H9 (cell line): ENCODE measurements around the gene LRRTM1. TPM values are rescaled to one million over a fixed set of nuclear protein-coding genes. Genes with fewer than 3 reads are reported as not detected.

Source experiments
- DNase-seq: peaks from one replicate; pipeline ENCODE4 v3.0.0-alpha.2; 2017
- H2AFZ ChIP-seq: one replicate; pipeline ENCODE4 v1.6.1; 2013; ENCODE audit warnings: mild to moderate bottlenecking, low read length, control low read depth, moderate library complexity
- H2AK5ac ChIP-seq: 2 replicates; pipeline ENCODE4 v1.6.1; 2013; ENCODE audit warnings: low read length, control low read depth, mixed read lengths; ENCODE audit not compliant: insufficient read length
- H2BK120ac ChIP-seq: one replicate; pipeline ENCODE4 v1.6.1; 2013; ENCODE audit warnings: low read depth, mild to moderate bottlenecking, low read length, control low read depth, inconsistent platforms; ENCODE audit not compliant: poor library complexity, severe bottlenecking
- H2BK12ac ChIP-seq: 2 replicates; pipeline ENCODE4 v1.6.1; 2013; ENCODE audit warnings: low read length, control low read depth, mixed read lengths, low read depth; ENCODE audit not compliant: insufficient read length
- H2BK15ac ChIP-seq: 2 replicates; pipeline ENCODE4 v1.6.1; 2013; ENCODE audit warnings: low read depth, low read length, control low read depth
- H2BK20ac ChIP-seq: one replicate; pipeline ENCODE4 v1.6.1; 2013; ENCODE audit warnings: low read depth, mild to moderate bottlenecking, low read length, control low read depth, inconsistent platforms; ENCODE audit not compliant: poor library complexity, severe bottlenecking
- H2BK5ac ChIP-seq: 2 replicates; pipeline ENCODE4 v1.6.1; 2013; ENCODE audit warnings: low read length, control low read depth, mixed read lengths; ENCODE audit not compliant: insufficient read length
- H3K14ac ChIP-seq: 2 replicates; pipeline ENCODE4 v1.6.1; 2013; ENCODE audit warnings: low read length, control low read depth; ENCODE audit not compliant: insufficient read depth
- H3K18ac ChIP-seq: 2 replicates; pipeline ENCODE4 v1.6.1; 2013; ENCODE audit warnings: low read depth, mild to moderate bottlenecking, mixed read lengths, low read length, control low read depth; ENCODE audit not compliant: insufficient read length
- H3K23ac ChIP-seq: 2 replicates; pipeline ENCODE4 v1.6.1; 2013; ENCODE audit warnings: low read length, control low read depth, mixed read lengths, low read depth; ENCODE audit not compliant: insufficient read length
- H3K23me2 ChIP-seq: 2 replicates; pipeline ENCODE4 v1.6.1; 2013; ENCODE audit warnings: low read depth, mild to moderate bottlenecking, mixed read lengths, low read length, control low read depth; ENCODE audit not compliant: insufficient read length, poor library complexity, severe bottlenecking
- H3K27ac ChIP-seq: 2 replicates; pipeline ENCODE4 v1.5.1; 2013; ENCODE audit warnings: low read length, control low read depth, mixed read lengths, low read depth; ENCODE audit not compliant: insufficient read length
- H3K27me3 ChIP-seq: 2 replicates; pipeline ENCODE4 v1.6.1; 2013; ENCODE audit warnings: low read length, control low read depth, inconsistent platforms; ENCODE audit not compliant: insufficient read depth
- H3K4ac ChIP-seq: 2 replicates; pipeline ENCODE4 v1.6.1; 2013; ENCODE audit warnings: low read depth, mild to moderate bottlenecking, control low read depth, inconsistent platforms, low read length, moderate library complexity
- H3K4me1 ChIP-seq: 2 replicates; pipeline ENCODE4 v1.6.1; 2013; ENCODE audit warnings: low read length, control low read depth, inconsistent platforms; ENCODE audit not compliant: insufficient read depth
- H3K4me2 ChIP-seq: 2 replicates; pipeline ENCODE4 v1.6.1; 2013; ENCODE audit warnings: low read length, control low read depth, mixed read lengths; ENCODE audit not compliant: insufficient read length, insufficient read depth
- H3K56ac ChIP-seq: 2 replicates; pipeline ENCODE4 v1.6.1; 2013; ENCODE audit warnings: low read depth, mild to moderate bottlenecking, mixed read lengths, low read length, control low read depth; ENCODE audit not compliant: insufficient read length
- H3K79me1 ChIP-seq: 2 replicates; pipeline ENCODE4 v1.6.1; 2013; ENCODE audit warnings: low read depth, mild to moderate bottlenecking, moderate library complexity, low read length, control low read depth, inconsistent platforms; ENCODE audit not compliant: insufficient read depth, poor library complexity, severe bottlenecking
- H3K79me2 ChIP-seq: 2 replicates; pipeline ENCODE4 v1.6.1; 2013; ENCODE audit warnings: low read length, control low read depth, inconsistent platforms; ENCODE audit not compliant: insufficient read depth
- H3K9ac ChIP-seq: 2 replicates; pipeline ENCODE4 v1.6.1; 2013; ENCODE audit warnings: low read length, control low read depth, mixed read lengths; ENCODE audit not compliant: insufficient read length; ENCODE audit errors: extremely low read depth
- H3K9me3 ChIP-seq: one replicate; pipeline ENCODE4 v1.6.1; 2013; ENCODE audit warnings: low read depth, low read length, inconsistent platforms; ENCODE audit not compliant: control insufficient read depth
- H3T11ph ChIP-seq: one replicate; pipeline ENCODE4 v1.6.1; 2013; ENCODE audit warnings: mild to moderate bottlenecking, low read length, control low read depth, inconsistent platforms
- H4K20me1 ChIP-seq: one replicate; pipeline ENCODE4 v1.6.1; 2013; ENCODE audit not compliant: control insufficient read depth, insufficient read length, insufficient read depth
- H4K5ac ChIP-seq: 2 replicates; pipeline ENCODE4 v1.6.1; 2013; ENCODE audit warnings: low read depth, mild to moderate bottlenecking, mixed read lengths, low read length, control low read depth; ENCODE audit not compliant: insufficient read length
- H4K8ac ChIP-seq: replicated peaks from 2 replicates; pipeline ENCODE4 v1.6.1; 2013; ENCODE audit warnings: low read length, control low read depth, mixed read lengths, low read depth; ENCODE audit not compliant: insufficient read length
- H4K91ac ChIP-seq: 2 replicates; pipeline ENCODE4 v1.6.1; 2013; ENCODE audit warnings: low read depth, mild to moderate bottlenecking, moderate library complexity, mixed read lengths, low read length, control low read depth; ENCODE audit not compliant: insufficient read length
- H3K27ac Mint-ChIP-seq, 3 experiments: 2 replicates in 2 of 3; 3 replicates in 1 of 3; pipeline ENCODE4 v1.8.0; 2020 to 2021; ENCODE audit warnings: mixed read lengths in 3 of 3, mild to moderate bottlenecking in 1 of 3, moderate library complexity in 1 of 3
- H3K27me3 Mint-ChIP-seq: 2 replicates; pipeline ENCODE4 v1.8.0; 2021; ENCODE audit warnings: low read depth, mild to moderate bottlenecking, moderate library complexity, mixed read lengths
- H3K36me3 Mint-ChIP-seq, 3 experiments: 2 replicates in 2 of 3; 3 replicates in 1 of 3; pipeline ENCODE4 v1.8.0; 2020 to 2021; ENCODE audit warnings: low read depth in 3 of 3, mixed read lengths in 3 of 3; ENCODE audit not compliant: insufficient read depth in 1 of 3
- H3K4me1 Mint-ChIP-seq, 2 experiments: 2 replicates each; pipeline ENCODE4 v1.8.0; 2020; ENCODE audit warnings: mixed read lengths in 2 of 2
- H3K4me3 Mint-ChIP-seq, 2 experiments: 2 replicates in 1 of 2; 3 replicates in 1 of 2; pipeline ENCODE4 v1.8.0; 2020 to 2021; ENCODE audit warnings: mild to moderate bottlenecking in 2 of 2, mixed read lengths in 2 of 2, moderate library complexity in 1 of 2
- H3K9me3 Mint-ChIP-seq, 2 experiments: 2 replicates in 1 of 2; 3 replicates in 1 of 2; pipeline ENCODE4 v1.8.0; 2020; ENCODE audit warnings: mild to moderate bottlenecking in 2 of 2, mixed read lengths in 2 of 2, moderate library complexity in 1 of 2
- CTCF ChIP-seq: fragments of 200-600 bp; sonication (generic); conservative IDR thresholded peaks from 3 replicates; pipeline ENCODE4 v1.8.0; 2021; ENCODE audit warnings: antibody characterized with exemption, mild to moderate bottlenecking
- WGBS: extraction: QIAGEN DNeasy Blood & Tissue Kit; methylation state at CpG from one replicate; pipeline ENCODE4 v1.1.7; 2013; ENCODE audit warnings: missing lambda C conversion rate, low lambda C conversion rate, mixed read lengths; ENCODE audit not compliant: insufficient read length; ENCODE audit errors: extremely low coverage; 5-methylcytosine and 5-hydroxymethylcytosine counted together
- total RNA-seq: library from RNA; stranded (reverse); gene quantifications from 2 replicates; pipeline ENCODE4 v1.2.1, GENCODE V29; 2021

The LRRTM1 gene
- total RNA-seq, 1 experiment from 2014 or later, result 1.2 TPM

- Histone ChIP-seq H3K23me2 (no peaks in the 10 kb centered on the region), H3K27ac (no peak overlapping the region), H2BK5ac (no peak overlapping the region), H3K18ac (no peak overlapping the region), H3K79me2 (no peaks in the 10 kb centered on the region), H3T11ph (no peak overlapping the region), H4K8ac (no peak overlapping the region), H3K4ac (no peak overlapping the region), H3K14ac (no peak overlapping the region), H3K79me1 (no peaks in the 10 kb centered on the region), H3K56ac (no peak overlapping the region), H2AK5ac (no peak overlapping the region), H3K9me3 (no peaks in the 10 kb centered on the region), H3K4me1 (peaks cover 6% of the 10 kb centered on the region; the same call in 1 of the 2 replicates), H3K23ac (no peak overlapping the region), H3K27me3 (no peaks in the 10 kb centered on the region), H2BK12ac (no peak overlapping the region), H3K4me2 (no peak overlapping the region), H4K5ac (no peak overlapping the region), H4K91ac (no peak overlapping the region), H2AFZ (no peak overlapping the region), H2BK15ac (no peak overlapping the region), H4K20me1 (no peaks in the 10 kb centered on the region), H3K9ac (no peak overlapping the region), H2BK20ac (peak overlapping the region; percentile 6), H2BK120ac (no peak overlapping the region)
- TF ChIP-seq CTCF, result no peak
- Mint-ChIP-seq H3K4me1 (peaks cover 27 to 40% of the 10 kb centered on the region in 2 experiments), H3K27ac (no peak overlapping the region), H3K4me3 (no peak overlapping the region), H3K27me3 (peaks cover 2% of the 10 kb centered on the region; the same call in 1 of the 2 replicates), H3K36me3 (no peaks in the 10 kb centered on the region), H3K9me3 (peaks cover 0 to 2% of the 10 kb centered on the region in 2 experiments; a peak in 2 of 5 replicates)
- DNase-seq, result no peak
- no CpG with 5 or more reads among the region's 14 CpGs for WGBS
These were observed 26.2 kb upstream of the LRRTM1 start for GRCh38 chr2:80330527-80331450.
